H4 (cell line): ENCODE data around the gene EDARADD. TPM values are rescaled to one million over a fixed set of nuclear protein-coding genes. Genes with fewer than 3 reads are reported as not detected.
A peak's percentile ranks its signal among the peaks of the same experiment; 100 is the strongest.
"Not testable (repeated sequence)": the region's sequence is repeated elsewhere in the genome, so short reads cannot be mapped to it uniquely, and the experiment has no call there.

Experiments
- DNase-seq: peaks from one replicate; pipeline ENCODE4 v3.0.0-alpha.2; 2015; ENCODE audit warnings: low spot score
- total RNA-seq: library from RNA; depleted of rRNA; stranded (reverse); fragments of >200 nt; shearing (Covaris generic); gene quantifications from 2 replicates; pipeline ENCODE4 v1.2.3, GENCODE V29; 2014

Gene EDARADD
- total RNA-seq, 1 experiment from 2014 or later = 3.7 TPM

DNA sequence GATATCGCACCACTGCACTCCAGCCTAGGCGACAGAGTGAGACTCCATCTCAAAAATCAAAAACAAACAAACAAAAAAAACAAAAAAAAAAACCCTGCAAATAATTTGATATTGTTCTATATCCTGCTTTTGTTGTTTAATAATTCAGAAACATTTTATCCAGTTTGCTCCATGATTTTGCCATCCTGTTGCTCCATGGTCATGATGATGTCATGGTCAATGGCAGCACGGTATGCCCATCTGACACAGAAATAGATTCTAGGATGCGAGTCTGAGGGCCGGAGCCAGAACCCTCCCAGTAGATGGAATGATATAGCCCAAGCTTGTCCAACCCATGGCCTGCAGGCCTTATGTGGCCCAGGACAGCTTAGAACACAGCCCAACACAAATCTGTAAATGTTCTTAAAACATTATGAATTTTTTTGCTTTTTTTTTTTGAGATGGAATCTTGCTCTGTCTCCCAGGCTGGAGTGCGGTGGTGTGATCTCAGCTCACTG lies 39.8 kb downstream of the EDARADD start:
- DNase-seq = no peak

GRCh38 chr1:236438614-236439013 lies 44.5 kb downstream of the EDARADD start:
- no peak for DNase-seq

GRCh38 chr1:236440373-236440772 lies 46.3 kb downstream of the EDARADD start:
- no peak for DNase-seq

GRCh38 chr1:236450779-236451178 lies 56.7 kb downstream of the EDARADD start:
- no peak for DNase-seq

- peak; percentile 27 for DNase-seq
Observed at GRCh38 chr1:236451796-236452373, 57.8 kb downstream of the EDARADD start.

- no peak for DNase-seq
Observed at GRCh38 chr1:236455243-236455642, 61.2 kb downstream of the EDARADD start.

DNA sequence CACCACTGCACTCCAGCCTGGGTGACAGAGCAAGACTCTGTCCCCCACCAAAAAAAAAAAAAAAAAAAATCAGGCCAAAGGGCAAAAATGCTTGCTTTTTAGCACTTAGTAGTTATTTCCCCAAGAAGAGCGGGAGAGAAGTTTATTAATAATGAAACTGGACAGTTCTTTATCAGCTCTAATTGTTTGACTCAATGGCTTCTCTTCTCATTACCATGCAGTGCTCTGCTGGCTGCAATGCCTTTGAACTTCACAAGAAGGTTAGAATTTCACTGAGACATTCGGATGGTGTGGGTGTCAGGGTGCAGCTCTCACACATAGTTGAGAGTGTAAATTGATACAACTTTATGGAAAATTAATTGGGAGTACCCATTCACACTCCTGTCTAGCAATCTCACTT lies 63.7 kb downstream of the EDARADD start:
- DNase-seq = no peak

GRCh38 chr1:236458996-236459395 lies 64.9 kb downstream of the EDARADD start:
- no peak for DNase-seq

- DNase-seq = no peak
Observed at GRCh38 chr1:236460103-236460502, 66.0 kb downstream of the EDARADD start.

- not testable (repeated sequence) for DNase-seq
Observed at GRCh38 chr1:236464197-236464596, 70.1 kb downstream of the EDARADD start.

- no peak for DNase-seq
Observed at GRCh38 chr1:236465231-236465958, 71.3 kb downstream of the EDARADD start.

GRCh38 chr1:236465959-236466303 lies 71.8 kb downstream of the EDARADD start:
- no peak for DNase-seq

GRCh38 chr1:236467327-236467641 lies 73.2 kb downstream of the EDARADD start:
- DNase-seq = no peak

GRCh38 chr1:236468625-236469024 lies 74.5 kb downstream of the EDARADD start:
- no peak for DNase-seq

- no peak for DNase-seq
Observed at GRCh38 chr1:236469466-236469865, 75.4 kb downstream of the EDARADD start.

GRCh38 chr1:236471096-236471495 lies 77.0 kb downstream of the EDARADD start:
- no peak for DNase-seq

DNA sequence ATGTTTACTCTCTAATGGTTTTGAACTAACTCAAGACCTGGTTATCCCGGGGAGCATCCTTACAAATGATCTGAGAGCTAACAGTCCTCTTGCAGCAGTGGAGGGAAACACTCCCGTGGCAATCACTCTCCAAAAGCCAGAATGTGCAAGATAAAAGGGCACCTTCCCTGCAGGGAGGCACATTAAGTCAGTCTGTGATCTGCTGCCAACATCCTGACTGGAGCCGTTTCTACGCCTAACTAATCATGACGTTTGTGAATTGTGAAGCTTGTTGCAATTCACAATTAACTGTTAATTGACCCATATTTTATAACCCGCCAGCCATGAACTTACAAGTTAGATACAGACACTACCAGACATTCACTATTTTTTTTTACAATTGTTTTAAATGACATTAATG lies 77.6 kb downstream of the EDARADD start:
- no peak for DNase-seq

- no peak for DNase-seq
Observed at GRCh38 chr1:236472850-236473788, 79.0 kb downstream of the EDARADD start.

DNA sequence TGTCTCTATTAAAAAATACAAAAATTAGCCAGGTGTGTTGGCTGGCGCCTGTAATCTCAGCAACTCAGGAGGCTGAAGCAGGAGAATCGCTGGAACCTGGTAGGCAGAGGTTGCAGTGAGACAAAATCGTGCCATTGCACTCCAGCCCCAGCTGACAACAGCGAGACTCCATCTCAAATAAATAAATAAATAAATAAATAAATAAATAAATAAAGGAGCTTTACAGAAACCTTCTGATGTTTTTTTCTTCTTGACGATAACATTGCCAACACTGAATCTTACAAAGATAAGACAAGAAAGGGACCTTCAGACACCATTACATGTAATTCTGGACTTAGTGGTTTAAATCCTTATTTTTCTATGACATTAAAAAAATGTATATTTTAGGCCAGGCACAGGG lies 81.9 kb downstream of the EDARADD start:
- DNase-seq = no peak

GRCh38 chr1:236480758-236481436 lies 86.8 kb downstream of the EDARADD start:
- no peak for DNase-seq

GRCh38 chr1:236484310-236484971 lies 90.4 kb downstream of the EDARADD start:
- DNase-seq = no peak
